HEK293T (cell line): ENCODE data around the gene UBE2QL1.

Experiments used
- CTCF ChIA-PET: fragments of 350-600 bp; formaldehyde crosslinking; extraction: SDS; loops from one replicate; lab custom pipeline; 2021; ENCODE audit warnings: antibody characterized with exemption, inconsistent platforms; lab: Yijun Ruan, JAX
- POLR2A ChIA-PET: fragments of 350-600 bp; formaldehyde crosslinking; extraction: SDS; loops from one replicate; lab custom pipeline; 2020; ENCODE audit warnings: antibody characterized with exemption, inconsistent platforms; lab: Yijun Ruan, JAX
- DNase-seq: peaks from one replicate; pipeline ENCODE4 v3.0.0; 2012; ENCODE audit warnings: mixed read lengths; ENCODE audit errors: extremely low spot score
- ARNT ChIP-seq: fragments of 450-650 bp; IDR thresholded peaks from 2 replicates; pipeline ENCODE4 v1.6.1; 2017; ENCODE audit warnings: mild to moderate bottlenecking
- BHLHE40 ChIP-seq: fragments of 450-650 bp; IDR thresholded peaks from 2 replicates; pipeline ENCODE4 v1.6.1; 2016; ENCODE audit warnings: mild to moderate bottlenecking, moderate library complexity, borderline replicate concordance
- CTBP1 ChIP-seq: fragments of 450-650 bp; IDR thresholded peaks from 2 replicates; pipeline ENCODE4 v1.6.1; 2016; ENCODE audit warnings: borderline replicate concordance
- ELF4 ChIP-seq: fragments of 450-650 bp; IDR thresholded peaks from 2 replicates; pipeline ENCODE4 v1.6.1; 2017; ENCODE audit warnings: antibody characterized with exemption
- FOXA1 ChIP-seq: fragments of 450-650 bp; IDR thresholded peaks from 2 replicates; pipeline ENCODE4 v1.6.1; 2016; ENCODE audit warnings: mild to moderate bottlenecking
- FOXK2 ChIP-seq: fragments of 450-650 bp; IDR thresholded peaks from 2 replicates; pipeline ENCODE4 v1.6.1; 2016; ENCODE audit warnings: mild to moderate bottlenecking
- FOXM1 ChIP-seq: fragments of 450-650 bp; IDR thresholded peaks from 2 replicates; pipeline ENCODE4 v1.6.1; 2017; ENCODE audit warnings: mild to moderate bottlenecking, borderline replicate concordance
- HDGF ChIP-seq: fragments of 450-650 bp; IDR thresholded peaks from 2 replicates; pipeline ENCODE4 v1.6.1; 2017; ENCODE audit warnings: antibody characterized with exemption, borderline replicate concordance
- L3MBTL2 ChIP-seq: fragments of 450-650 bp; conservative IDR thresholded peaks from 2 replicates; pipeline ENCODE4 v1.6.1; 2016; ENCODE audit warnings: mild to moderate bottlenecking
- LEF1 ChIP-seq: fragments of 450-650 bp; IDR thresholded peaks from 2 replicates; pipeline ENCODE4 v1.6.1; 2017; ENCODE audit warnings: mild to moderate bottlenecking, borderline replicate concordance
- NFRKB ChIP-seq: fragments of 450-650 bp; IDR thresholded peaks from 2 replicates; pipeline ENCODE4 v1.6.1; 2016; ENCODE audit warnings: mild to moderate bottlenecking, moderate library complexity
- PKNOX1 ChIP-seq: fragments of 450-650 bp; IDR thresholded peaks from 2 replicates; pipeline ENCODE4 v1.6.1; 2016
- SP1 ChIP-seq: fragments of 450-650 bp; IDR thresholded peaks from 2 replicates; pipeline ENCODE4 v1.6.1; 2017
- SUZ12 ChIP-seq: fragments of 450-650 bp; IDR thresholded peaks from 2 replicates; pipeline ENCODE4 v1.6.1; 2016; ENCODE audit warnings: mild to moderate bottlenecking
- TARDBP ChIP-seq: fragments of 450-650 bp; IDR thresholded peaks from 2 replicates; pipeline ENCODE4 v1.6.1; 2016
- ZNF384 ChIP-seq: fragments of 450-650 bp; IDR thresholded peaks from 2 replicates; pipeline ENCODE4 v1.6.1; 2016

UBE2QL1 gene

GRCh38 chr5:6450319-6450833 lies 1.7 kb downstream of the UBE2QL1 start:
- no peak for DNase-seq
- TF ChIP-seq ELF4: no peak
- TF ChIP-seq LEF1: no peak
- no peak for TF ChIP-seq CTBP1
- no peak for TF ChIP-seq FOXK2
- TF ChIP-seq HDGF: no peak
- TF ChIP-seq FOXM1: no peak
- TF ChIP-seq NFRKB: no peak
- TF ChIP-seq SP1: no peak
- TF ChIP-seq PKNOX1: no peak
- no peak for TF ChIP-seq ARNT
- TF ChIP-seq FOXA1: no peak
- no peak for TF ChIP-seq L3MBTL2
- no peak for TF ChIP-seq ZNF384
- ChIA-PET POLR2A (no interaction called here), CTCF (no interaction called here)

GRCh38 chr5:6452622-6453504 lies 4.2 kb downstream of the UBE2QL1 start:
- ChIA-PET POLR2A (no interaction called here), CTCF (no interaction called here)

GRCh38 chr5:6453937-6454560 lies 5.4 kb downstream of the UBE2QL1 start:
- TF ChIP-seq HDGF (no peak), ARNT (no peak)
- DNase-seq: no peak
- POLR2A ChIA-PET: no interaction called here
- CTCF ChIA-PET: no interaction called here

More at GRCh38 chr5:6452622-6453504, 4.2 kb downstream of the UBE2QL1 start:
- no peak for TF ChIP-seq HDGF
- TF ChIP-seq SP1: no peak
- TF ChIP-seq SUZ12: no peak
- no peak for TF ChIP-seq BHLHE40
- TF ChIP-seq PKNOX1: no peak
- TF ChIP-seq LEF1: no peak
- TF ChIP-seq ZNF384: no peak
- no peak for TF ChIP-seq FOXA1
- TF ChIP-seq NFRKB: no peak
- TF ChIP-seq FOXK2: no peak
- no peak for TF ChIP-seq ELF4
- TF ChIP-seq CTBP1: no peak
- no peak for TF ChIP-seq L3MBTL2
- TF ChIP-seq ARNT: no peak
- no peak for TF ChIP-seq FOXM1
- no peak for TF ChIP-seq TARDBP
- no peak for DNase-seq

- DNase-seq: no peak
- no peak for TF ChIP-seq PKNOX1
- no peak for TF ChIP-seq FOXM1
- no peak for TF ChIP-seq LEF1
- no peak for TF ChIP-seq FOXA1
- POLR2A ChIA-PET: no interaction called here
- CTCF ChIA-PET: no interaction called here
Measured at GRCh38 chr5:6454628-6455053, 6.0 kb downstream of the UBE2QL1 start.

GRCh38 chr5:6455571-6456200 lies 7.0 kb downstream of the UBE2QL1 start:
- ChIA-PET POLR2A (no interaction called here), CTCF (no interaction called here)
- DNase-seq: no peak
- TF ChIP-seq ELF4 (no peak), L3MBTL2 (no peak), FOXA1 (no peak), ZNF384 (no peak), SUZ12 (no peak), LEF1 (no peak)

- ChIA-PET POLR2A (interaction anchor here (0.6 kb wide), 1 partner anchor 34 kb away, joined by 3 read pairs; no protein-coding TSS in a partner anchor), CTCF (no interaction called here)
- TF ChIP-seq PKNOX1 (no peak), SP1 (no peak), FOXM1 (no peak), CTBP1 (no peak)
- DNase-seq: no peak
Measured at GRCh38 chr5:6456766-6457370, 8.2 kb downstream of the UBE2QL1 start.
